ENCODE measurements around the gene CMTM3. TPM values are rescaled to one million over a fixed set of nuclear protein-coding genes. Genes with fewer than 3 reads are reported as not detected.
A peak's percentile ranks its signal among the peaks of the same experiment; 100 is the strongest.

Gene CMTM3
- total RNA-seq, 1 experiment from 2014 or later, result 19.1 TPM

GRCh38 chr16:66656547-66656946, 52.0 kb downstream of the CMTM3 start (continued):
- TF ChIP-seq ARID4B (CRISPR knock-in tag; IDR thresholded peaks at IDR 0.05; ENCODE audit: borderline replicate concordance), result no peak
- no peak for TF ChIP-seq STAT6 (CRISPR knock-in tag; conservative IDR thresholded peaks at IDR 0.05; ENCODE audit: low read depth)

- ChIA-PET CTCF (interaction anchor here (0.6 to 1.7 kb wide), 7 partner anchors 8 to 209 kb away, joined by 3 to 10 read pairs (median 3); partner anchors contain the start of genes CMTM4 and NAE1), POLR2A (no interaction called here)
- ATAC-seq, result peak; percentile 33
- DNase-seq (ENCODE audit: low spot score), result no peak
- Mint-ChIP-seq H3K27me3 (ENCODE audit: low read depth) (no peaks in the 10 kb centered on the region), H3K4me1 (peaks cover 17% of the 10 kb centered on the region), H3K36me3 (no peaks in the 10 kb centered on the region), H3K4me3 (no peak overlapping the region), H3K27ac (no peak overlapping the region), H3K9me3 (no peaks in the 10 kb centered on the region)
- no peak for TF ChIP-seq FOXP4 (CRISPR knock-in tag; IDR thresholded peaks at IDR 0.05)
- no peak for TF ChIP-seq NR1H2 (CRISPR knock-in tag; IDR thresholded peaks at IDR 0.05)
- TF ChIP-seq ZNF138 (CRISPR knock-in tag; conservative IDR thresholded peaks at IDR 0.05), result no peak
- no peak for TF ChIP-seq ATF6 (CRISPR knock-in tag; IDR thresholded peaks at IDR 0.05)
- TF ChIP-seq CREB1 (CRISPR knock-in tag; IDR thresholded peaks at IDR 0.05), result no peak
- no peak for TF ChIP-seq ZSCAN18 (CRISPR knock-in tag; IDR thresholded peaks at IDR 0.05)
- TF ChIP-seq AFF4 (CRISPR knock-in tag; IDR thresholded peaks at IDR 0.05; ENCODE audit: borderline replicate concordance), result no peak
- TF ChIP-seq TP53 (CRISPR knock-in tag; IDR thresholded peaks at IDR 0.05), result no peak
- no peak for TF ChIP-seq ZBTB43 (CRISPR knock-in tag; IDR thresholded peaks at IDR 0.05)
- no peak for TF ChIP-seq ZNF423 (CRISPR knock-in tag; IDR thresholded peaks at IDR 0.05)
- no peak for TF ChIP-seq IRF1 (CRISPR knock-in tag; IDR thresholded peaks at IDR 0.05)
Observed at GRCh38 chr16:66658143-66658859, 53.8 kb downstream of the CMTM3 start.
